GM10248 (cell line): Measurements from ENCODE around the gene FAM98C.

Experiments used
- CTCF ChIA-PET: fragments of 300-600 bp; sonication (Branson Sonifier 250); formaldehyde crosslinking; extraction: SDS; loops from one replicate; lab custom pipeline; 2021; ENCODE audit warnings: antibody characterized with exemption; lab: Yijun Ruan, JAX
- POLR2A ChIA-PET: fragments of 350-650 bp; sonication (Branson Sonifier 250); formaldehyde crosslinking; extraction: SDS; loops from one replicate; lab custom pipeline; 2020; ENCODE audit warnings: antibody characterized with exemption; lab: Yijun Ruan, JAX
- DNase-seq: peaks from one replicate; pipeline ENCODE4 v3.0.0; 2012; ENCODE audit errors: extremely low spot score
- CTCF ChIP-seq: IDR thresholded peaks from 2 replicates; pipeline ENCODE4 v1.5.1; 2012; ENCODE audit warnings: mild to moderate bottlenecking, low read depth; ENCODE audit errors: extremely low read depth, missing control alignments, control extremely low read depth

FAM98C gene

GRCh38 chr19:38443458-38443999 is 40.6 kb downstream of the FAM98C start:
- DNase-seq, result no peak
- CTCF ChIA-PET, result interaction anchor here (4.8 kb wide), 1 partner anchor 40 kb away, joined by 15 read pairs; the partner anchor contains the start of gene FAM98C
- POLR2A ChIA-PET, result no interaction called here
- no peak for TF ChIP-seq CTCF

GRCh38 chr19:38444026-38444425 is 41.1 kb downstream of the FAM98C start:
- no peak for DNase-seq
- ChIA-PET CTCF (interaction anchor here (1.1 to 4.8 kb wide), 2 partner anchors 41 to 492 kb away, joined by 3 to 15 read pairs; partner anchors contain the start of gene FAM98C), POLR2A (no interaction called here)
- TF ChIP-seq CTCF, result no peak

- POLR2A ChIA-PET, result no interaction called here
- TF ChIP-seq CTCF, result no peak
- CTCF ChIA-PET, result interaction anchor here (1.1 to 4.8 kb wide), 3 partner anchors 42 to 490 kb away, joined by 3 to 15 read pairs (median 4); partner anchors contain the start of gene FAM98C
- DNase-seq, result no peak
Measured at GRCh38 chr19:38445362-38445761, 42.5 kb downstream of the FAM98C start.

- POLR2A ChIA-PET, result no interaction called here
- CTCF ChIA-PET, result no interaction called here
- no peak for DNase-seq
- no peak for TF ChIP-seq CTCF
Measured at GRCh38 chr19:38448225-38448624, 45.3 kb downstream of the FAM98C start.

GRCh38 chr19:38449518-38449917 is 46.6 kb downstream of the FAM98C start:
- TF ChIP-seq CTCF, result no peak
- DNase-seq, result no peak
- ChIA-PET CTCF (interaction anchor here (1.4 kb wide), 1 partner anchor 46 kb away, joined by 3 read pairs; the partner anchor contains the start of gene FAM98C), POLR2A (no interaction called here)

GRCh38 chr19:38451036-38451435 is 48.1 kb downstream of the FAM98C start:
- ChIA-PET CTCF (no interaction called here), POLR2A (no interaction called here)
- no peak for TF ChIP-seq CTCF
- no peak for DNase-seq

GRCh38 chr19:38451629-38452028 is 48.7 kb downstream of the FAM98C start:
- no peak for TF ChIP-seq CTCF
- POLR2A ChIA-PET, result no interaction called here
- CTCF ChIA-PET, result no interaction called here
- no peak for DNase-seq
